NCI-H2029 (cell line): ENCODE measurements around the gene HLA-C.
A peak's percentile ranks its signal among the peaks of the same experiment; 100 is the strongest.
"Not testable (repeated sequence)": the region's sequence is repeated elsewhere in the genome, so short reads cannot be mapped to it uniquely, and the experiment has no call there.

Experiments used
- DNase-seq: peaks from one replicate; lab custom pipeline; 2025; lab: John Stamatoyannopoulos, UW

Gene HLA-C

DNA sequence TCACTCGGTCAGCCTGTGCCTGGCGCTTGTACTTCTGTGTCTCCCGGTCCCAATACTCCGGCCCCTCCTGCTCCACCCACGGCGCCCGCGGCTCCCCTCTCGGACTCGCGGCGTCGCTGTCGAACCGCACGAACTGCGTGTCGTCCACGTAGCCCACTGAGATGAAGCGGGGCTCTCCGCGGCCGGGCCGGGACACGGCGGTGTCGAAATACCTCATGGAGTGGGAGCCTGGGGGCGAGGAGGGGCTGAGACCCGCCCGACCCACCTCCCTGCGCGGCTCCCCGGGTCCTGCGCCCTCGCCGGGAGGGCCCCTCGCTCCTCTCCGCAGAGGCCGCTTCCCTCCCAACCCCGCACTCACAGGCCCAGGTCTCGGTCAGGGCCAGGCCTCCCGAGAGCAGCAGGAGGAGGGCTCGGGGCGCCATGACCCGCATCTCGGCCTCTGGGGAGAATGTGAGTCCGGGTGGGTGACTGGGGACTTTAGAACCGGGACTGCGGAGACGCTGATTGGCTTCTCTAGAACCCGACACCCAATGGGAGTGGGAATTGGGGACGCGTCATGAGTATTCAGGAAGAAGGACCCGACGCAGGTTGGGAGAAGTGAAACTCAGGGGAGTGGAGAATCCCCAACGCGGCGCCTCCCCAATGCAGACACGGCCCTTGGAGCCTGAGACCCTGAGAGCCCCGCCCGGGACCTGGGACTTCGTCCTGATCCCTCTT is at the start of gene HLA-C:
Gene HLA-C (minus strand): TSS at position 452 of the 717 bp plus-strand sequence. CDS start 21 bp downstream, at position 431.
- DNase-seq = peak; percentile 94

DNA sequence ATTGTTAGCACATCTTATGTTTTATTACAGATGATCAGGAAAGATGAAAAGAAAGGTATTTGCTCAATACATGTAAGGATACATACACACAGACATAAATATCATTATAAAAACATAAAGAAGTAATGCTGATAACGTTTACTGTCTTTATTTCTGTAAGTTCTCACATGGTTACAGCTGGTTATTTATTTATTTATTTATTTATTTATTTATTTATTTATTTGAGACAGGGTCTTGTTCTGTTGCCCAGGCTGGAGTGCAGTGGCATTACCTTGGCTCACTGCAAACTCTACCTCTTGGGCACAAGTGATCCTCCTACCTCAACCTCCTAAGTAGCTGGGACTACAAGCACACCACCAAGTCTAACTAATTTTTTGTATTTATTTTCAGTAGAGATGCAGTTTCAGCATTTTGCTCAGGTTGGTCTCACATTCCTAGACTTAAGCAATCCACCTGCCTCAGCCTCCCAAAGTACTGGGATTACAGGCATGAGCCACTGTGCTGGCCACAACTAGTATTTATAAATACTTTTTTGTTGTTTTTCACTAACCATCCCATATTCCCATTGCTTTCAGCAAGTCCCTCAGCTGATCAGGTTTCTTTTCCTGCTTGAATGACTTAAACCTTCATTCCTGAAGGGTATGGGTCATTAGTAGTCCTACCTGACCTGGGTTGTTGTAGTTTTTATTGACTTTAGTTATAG is 49.3 kb upstream of the HLA-C start:
- DNase-seq = no peak

DNA sequence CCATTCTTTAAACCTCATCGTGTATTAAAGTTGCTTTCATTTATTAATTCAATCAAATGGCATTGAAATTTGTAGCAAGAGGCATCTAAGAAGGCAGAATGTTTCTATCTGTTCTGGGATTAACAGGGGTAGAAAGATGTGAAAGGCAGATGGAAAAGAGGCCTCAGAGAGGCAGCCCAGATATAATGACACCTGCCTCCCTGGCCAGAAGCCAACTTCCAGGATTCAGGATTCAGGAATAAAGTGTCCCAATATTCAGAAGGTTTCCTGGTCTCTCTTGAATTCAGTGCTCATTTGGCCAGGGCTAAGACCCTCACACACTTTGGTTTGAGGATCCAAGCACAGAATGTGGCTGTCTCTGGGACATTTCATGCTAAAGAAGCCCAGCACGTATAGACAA is 45.1 kb upstream of the HLA-C start:
- DNase-seq = no peak

DNA sequence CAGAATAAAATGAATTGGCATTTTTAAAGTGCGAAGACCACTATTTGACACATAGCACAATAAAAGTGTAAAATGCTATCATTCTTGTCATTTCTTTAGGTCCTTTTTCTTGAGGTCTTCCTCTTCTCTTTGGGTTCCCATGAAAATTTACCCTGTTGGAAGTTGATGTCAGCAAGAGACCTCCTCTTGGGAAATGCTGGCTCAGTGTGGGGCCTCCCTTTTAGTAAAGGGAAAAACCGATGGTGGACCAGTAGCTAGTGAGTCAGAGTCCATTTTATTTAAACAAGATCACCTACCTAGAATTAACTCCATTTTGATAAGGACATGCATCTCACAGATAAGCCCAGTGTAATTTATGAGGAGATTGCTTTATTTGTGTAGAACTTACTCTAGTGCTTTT is 37.7 kb upstream of the HLA-C start:
- no peak for DNase-seq

DNA sequence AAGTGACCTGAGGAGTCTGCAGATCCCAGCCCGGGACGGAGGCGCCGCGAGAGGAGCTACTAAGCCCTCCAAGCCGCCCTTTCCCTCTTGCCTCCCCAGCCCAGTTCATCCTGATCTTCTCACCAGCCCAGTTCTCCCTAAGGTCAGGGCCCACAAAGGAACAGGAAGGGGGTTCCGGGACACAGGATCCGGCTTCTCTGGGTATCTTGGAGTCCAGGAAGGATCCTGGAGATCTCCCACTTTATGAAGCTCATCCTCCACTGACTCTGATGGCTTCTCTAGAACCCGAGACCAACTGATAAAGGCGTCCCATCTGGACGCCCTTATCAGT is 36.9 kb upstream of the HLA-C start:
- no peak for DNase-seq

DNA sequence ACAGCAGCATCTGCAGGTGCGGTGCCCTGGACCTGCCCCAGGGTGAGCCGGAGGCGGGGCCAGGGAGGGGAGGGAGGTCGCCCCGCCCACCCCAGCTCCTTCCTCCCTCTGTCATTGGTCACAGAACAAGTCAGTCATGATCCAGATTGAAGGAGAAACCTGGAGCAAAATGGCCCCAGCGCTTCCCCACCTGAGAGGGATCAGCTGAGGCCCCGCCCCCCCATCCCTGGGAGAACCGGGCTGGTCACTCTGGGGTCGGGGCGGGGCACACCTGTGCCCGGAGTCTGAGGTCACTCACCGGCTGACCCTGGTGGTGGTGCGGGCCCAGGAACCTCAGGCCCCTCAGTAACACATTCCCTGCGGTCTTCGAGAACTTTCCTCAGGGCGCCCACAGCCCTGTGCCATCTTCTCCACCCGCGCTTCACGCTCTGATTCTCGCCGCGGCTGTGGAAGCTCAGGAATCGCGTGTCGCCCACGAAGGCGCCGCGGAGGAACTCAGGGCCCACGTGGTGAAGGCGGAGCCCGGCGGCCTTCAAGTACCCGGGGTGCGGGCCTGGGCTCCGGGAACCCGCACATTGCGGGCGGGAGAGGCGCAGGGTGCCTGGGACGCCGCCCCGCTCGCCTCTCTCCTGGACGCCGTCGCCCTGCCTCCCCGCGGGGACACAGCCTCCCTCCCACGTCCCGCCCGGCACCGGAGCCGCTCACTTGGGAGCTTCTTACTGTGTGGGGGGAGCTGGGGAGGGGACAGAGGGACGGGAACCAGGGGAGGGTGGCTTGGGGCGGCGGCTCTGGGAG is 36.4 kb upstream of the HLA-C start:
- DNase-seq = peak; percentile 78

DNA sequence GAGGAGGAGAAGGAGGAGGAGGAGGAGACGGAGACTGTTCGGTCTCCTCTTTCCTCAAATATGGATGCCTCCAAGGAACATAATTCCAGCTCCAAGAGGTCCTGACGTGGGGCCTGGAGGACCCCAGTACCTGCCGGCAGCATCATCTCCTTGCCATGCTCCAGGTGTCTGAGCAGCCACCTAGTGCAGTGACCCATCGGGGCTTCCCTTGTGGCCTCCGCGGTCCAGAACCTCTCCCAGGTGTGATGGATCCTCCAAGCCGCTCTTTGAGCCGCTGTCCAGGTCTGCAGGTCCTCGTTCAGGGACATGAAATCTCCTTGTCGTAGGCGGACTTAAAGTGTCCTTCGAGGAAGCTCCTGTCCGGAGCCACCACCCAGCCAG is 35.8 kb upstream of the HLA-C start:
- no peak for DNase-seq

DNA sequence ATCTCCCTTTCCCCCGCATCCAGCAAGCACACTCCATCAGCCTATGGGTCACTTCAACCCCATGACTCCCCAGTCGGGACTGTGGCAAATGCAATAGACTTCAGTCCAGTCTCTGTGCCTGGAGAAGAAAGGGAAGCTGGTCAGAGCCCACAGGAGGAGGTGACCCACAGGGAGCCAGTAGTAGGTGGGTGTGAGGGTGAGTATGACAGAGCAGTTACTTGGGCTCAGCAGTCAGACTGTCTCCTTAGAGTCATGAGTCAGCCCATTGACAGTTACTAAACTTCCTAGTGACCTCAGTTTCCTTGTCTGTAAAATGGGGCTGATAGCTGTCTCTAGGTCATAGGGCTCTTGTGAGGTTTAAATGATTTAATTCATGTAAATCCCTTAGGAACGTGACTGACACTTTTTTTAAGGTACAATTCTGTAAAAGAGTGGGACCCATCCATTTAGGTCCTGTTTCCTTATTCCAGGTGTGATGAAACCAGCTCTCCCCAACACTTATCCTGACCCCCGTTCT is 33.9 kb upstream of the HLA-C start:
- no peak for DNase-seq

DNA sequence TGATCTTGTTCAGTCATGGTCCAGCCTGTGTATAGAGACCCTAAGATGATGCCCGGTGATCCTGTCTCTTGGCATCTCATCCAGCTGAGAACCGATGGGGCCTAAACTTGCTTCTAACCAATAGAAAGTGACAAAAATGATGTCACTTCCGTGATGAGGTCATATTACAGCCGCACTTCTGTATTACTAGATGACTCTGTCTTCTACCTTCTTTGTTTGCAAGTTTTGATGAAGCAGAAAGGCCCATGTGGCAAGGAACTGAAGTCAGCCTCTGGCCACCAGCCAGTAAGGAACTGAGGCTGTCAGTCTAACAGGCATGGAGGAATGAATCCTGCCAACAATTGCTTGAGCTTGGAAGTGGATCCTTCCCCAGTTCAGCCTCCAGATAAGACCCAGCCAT is 32.8 kb upstream of the HLA-C start:
- no peak for DNase-seq

DNA sequence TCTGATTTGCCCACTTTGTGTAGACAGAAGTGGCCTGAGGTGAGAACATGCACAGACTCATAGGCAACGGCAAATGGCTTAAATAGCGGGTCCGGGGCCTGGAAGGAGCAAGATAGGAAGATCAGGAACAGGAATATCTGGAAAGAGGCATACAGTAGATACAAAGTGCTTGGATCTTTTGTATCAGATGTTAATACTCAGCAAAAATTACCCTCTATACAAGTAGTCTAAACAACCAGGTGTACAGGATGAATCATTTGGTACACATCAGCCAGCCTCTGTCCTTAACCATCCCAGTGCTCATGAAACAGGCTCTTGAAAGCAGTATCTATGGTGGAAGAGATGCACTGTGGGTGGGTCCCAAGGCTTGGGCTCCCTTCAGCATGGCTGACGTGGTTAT is 28.9 kb upstream of the HLA-C start:
- no peak for DNase-seq

DNA sequence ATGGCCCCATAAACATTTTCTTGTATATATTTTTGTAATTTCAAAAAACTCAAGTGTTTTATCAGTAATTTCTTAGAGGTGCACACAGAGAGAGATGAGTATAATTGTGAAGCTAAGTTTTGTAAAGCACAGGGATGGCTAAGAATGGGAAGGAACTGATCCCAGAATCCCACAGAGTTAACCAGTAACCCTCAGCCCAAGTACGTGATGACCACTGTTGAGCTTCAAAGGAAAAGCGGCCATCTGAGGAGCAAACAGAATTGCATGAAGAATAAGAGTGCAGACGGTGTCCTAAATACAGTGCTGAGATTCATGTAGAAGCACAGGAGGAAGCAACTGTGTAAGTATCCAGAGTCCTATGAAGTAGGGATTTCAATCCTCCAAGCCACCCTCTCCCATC is 28.1 kb upstream of the HLA-C start:
- DNase-seq = no peak

DNA sequence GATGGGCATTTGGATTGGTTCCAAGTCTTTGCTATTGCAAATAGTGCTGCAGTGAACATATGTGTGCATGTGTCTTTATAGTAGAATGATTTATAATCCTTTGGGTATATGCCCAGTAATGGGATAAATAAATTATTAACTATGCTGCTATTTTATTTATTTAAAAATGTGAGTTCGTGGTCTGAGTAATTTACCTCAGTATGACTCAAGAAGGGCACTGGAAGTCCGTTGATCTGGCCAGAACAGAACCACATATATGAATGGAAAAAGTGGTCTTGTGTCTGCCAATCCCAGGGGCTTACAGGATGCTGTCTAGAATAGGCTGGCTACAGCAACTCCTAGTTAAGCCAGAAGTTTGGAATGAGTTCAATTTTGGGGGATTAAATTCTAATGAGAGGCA is 27.6 kb upstream of the HLA-C start:
- DNase-seq = no peak

DNA sequence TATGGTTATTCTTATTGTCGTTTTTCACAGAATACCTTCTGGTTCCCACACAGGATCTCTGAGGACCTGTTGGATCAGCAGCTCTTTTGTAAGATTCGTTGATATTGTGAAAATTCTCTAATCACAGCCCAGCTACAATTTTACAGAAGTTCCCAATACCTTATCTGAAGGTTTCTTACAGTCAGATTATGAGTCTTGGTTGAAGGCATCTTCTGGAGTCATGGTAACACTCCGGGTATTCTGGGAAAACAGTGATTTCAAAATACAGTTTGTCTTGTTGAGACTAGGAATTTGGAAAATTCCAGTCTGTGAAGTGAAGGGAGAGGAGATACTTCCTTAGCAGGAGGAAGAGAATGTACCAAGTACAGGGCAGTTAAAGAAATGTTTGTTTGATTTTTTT is 22.2 kb upstream of the HLA-C start:
- DNase-seq = no peak

DNA sequence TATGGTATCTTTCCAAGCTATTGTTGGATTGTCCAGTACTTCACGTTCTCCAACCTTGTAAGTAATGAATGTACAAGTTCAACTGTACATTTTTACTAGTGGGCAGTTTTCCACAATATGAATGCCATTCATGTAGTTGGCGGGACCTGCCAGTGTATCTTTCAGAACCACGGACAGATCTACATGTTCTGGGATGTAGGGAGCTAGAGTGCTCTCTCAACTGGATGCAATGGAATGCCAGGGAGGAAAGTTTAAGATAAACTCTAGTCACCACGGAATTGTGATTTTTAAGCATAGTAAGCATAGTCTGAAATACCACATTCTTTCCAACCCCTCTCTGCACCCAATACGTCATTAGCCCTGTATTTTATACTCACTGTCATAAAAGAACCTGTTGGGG is 21.5 kb upstream of the HLA-C start:
- no peak for DNase-seq

DNA sequence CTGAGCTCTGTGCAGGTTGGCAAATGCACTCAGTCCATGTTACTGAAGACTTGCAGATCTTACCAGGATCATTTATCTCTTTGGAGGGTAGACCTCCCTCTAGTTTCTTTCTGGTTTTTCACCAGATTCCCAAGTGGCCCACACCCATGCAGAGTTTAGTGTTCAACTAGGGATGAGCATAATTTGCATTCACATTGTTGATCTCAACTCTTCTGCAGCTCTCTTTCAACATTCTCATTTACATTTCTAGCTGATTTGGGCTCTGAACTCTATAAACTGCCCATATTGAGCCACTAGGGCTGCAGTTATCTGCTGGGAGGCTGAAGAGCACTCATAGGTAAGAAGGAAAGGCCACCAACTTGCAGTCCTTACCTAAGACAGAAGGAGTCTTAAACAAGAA is 17.9 kb upstream of the HLA-C start:
- no peak for DNase-seq

DNA sequence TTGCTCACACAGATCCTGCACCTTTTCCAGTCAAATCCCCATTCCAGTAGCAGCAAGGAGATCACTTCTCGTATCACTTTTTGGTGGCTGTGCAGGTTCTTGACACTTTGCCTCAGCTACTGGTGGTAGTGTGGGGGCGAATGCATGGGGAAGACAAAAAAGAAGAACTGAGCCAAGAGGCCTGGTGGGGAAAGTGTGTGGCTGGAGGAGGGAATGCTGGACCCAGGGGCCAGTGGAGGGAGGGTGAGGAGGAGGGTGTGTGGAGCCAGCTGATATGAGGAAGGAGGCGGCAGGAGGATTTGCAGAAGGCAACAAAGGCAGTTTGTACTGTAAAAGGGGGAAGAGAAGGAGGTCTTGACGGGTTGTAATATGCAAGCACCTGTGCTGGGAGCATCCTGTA is 15.7 kb upstream of the HLA-C start:
- no peak for DNase-seq

DNA sequence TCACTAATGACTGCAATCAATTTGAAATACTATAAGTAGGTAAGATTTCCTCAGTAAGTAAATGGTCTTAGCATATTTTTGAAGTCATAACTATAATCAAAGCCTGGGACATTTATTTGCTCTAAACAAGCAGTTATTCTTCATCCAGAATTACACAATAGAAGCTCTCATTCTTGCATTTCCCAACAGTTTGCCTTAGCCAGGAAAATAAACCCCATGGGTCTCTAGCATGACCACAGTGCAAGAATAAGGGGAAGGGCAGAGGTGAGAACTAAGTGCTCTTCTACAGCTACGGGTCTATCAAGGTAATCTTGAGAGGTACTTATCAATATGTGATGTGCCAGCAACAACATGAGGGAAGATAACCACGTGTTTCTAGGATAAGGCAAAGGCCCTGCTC is 14.1 kb upstream of the HLA-C start:
- DNase-seq = no peak

DNA sequence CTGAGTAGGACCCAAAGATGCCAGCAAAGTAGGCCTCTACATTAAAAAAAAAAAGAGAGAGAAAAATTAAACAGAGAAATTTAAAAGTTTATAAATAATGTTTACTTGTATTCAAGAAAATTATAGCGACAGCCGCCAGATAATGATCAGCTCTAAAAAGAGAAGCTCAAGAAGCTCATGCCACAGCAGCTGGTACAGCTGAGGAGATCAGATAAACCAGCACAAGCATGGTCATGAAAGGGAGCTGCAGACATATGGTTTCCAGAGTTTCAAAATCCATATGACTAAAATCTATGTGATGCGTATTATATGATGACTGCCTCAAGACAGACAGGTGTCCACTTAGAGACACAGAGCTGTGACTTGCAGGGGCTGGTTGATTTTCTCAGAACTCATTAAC is 13.6 kb upstream of the HLA-C start:
- DNase-seq = no peak

DNA sequence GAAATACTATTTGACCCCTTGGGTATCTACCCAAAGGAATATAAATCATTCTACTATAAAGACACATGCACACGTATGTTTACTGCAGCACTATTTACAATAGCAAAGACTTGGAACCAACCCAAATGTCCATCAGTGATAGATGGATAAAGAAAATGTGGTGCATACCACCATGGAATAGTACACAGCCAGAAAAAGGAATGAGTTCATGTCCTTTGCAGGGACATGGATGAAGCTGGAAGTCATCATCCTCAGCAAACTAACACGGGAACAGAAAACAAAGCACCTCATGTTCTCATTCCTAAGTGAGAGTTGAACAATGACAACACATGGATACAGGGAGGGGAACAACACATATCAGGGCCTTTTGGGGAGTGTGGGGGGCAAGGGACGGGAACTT is 7.8 kb upstream of the HLA-C start:
- not testable (repeated sequence) for DNase-seq

DNA sequence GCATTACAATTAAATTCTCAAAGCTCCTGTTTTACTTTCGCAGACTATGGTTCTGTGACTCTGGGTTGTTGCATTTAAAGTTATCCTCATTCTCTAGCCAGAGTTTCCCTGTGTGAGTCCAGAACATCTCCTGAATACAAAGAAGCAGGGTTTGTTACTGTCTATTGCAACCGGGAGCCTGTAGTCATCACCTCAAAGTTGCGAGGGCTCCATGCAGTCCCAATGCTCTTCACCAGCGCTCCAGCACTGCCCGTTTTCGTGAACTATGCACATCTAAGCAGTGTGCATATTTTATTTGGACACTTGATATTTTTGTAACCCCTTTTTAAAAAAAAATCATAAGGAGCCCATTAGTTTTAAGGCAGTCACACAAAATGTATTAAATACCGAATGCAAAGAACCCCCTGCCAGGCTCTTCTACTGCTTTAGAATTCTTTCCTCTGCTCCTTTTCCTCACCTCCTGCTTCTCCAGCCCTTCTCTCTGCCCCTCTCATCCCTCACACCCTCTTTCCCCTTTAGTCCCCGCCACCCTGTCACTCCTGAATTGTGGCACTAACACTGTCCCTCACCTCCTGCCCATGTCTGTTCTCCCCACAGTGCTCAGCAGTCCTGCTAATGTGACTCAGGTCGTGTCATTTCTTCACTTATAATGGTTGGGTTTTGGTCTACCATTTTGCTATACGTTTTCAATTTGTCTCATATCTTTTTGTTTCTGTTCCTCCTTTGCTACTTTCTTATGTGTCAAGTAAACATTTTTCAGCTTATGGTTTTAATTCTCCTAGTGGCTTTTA is 1.1 kb upstream of the HLA-C start:
- no peak for DNase-seq

DNA sequence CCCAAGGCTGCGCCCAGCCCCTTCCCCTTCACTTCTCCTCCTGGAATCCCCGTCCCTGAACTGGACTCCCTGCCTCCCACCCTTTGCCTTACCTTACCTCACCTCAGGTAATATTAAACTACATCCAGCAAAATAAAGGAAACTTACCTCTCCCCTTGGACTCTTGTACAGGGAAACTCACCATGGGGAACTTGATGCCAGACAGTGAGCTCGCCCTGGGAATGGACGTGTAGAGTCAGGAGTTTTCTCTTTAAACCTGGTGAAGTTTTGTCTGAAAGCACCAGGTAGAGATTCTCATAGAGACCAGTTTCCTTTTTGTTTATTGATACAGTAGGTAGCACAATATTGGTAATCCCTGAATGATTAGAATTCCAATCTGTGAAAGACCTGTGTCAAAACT is 544 bp upstream of the HLA-C start:
- DNase-seq = no peak
